H9 (cell line): ENCODE measurements around the gene CFAP299. TPM values are rescaled to one million over a fixed set of nuclear protein-coding genes. Genes with fewer than 3 reads are reported as not detected.

Experiments used
- DNase-seq: peaks from one replicate; pipeline ENCODE4 v3.0.0-alpha.2; 2017
- H2AFZ ChIP-seq: one replicate; pipeline ENCODE4 v1.6.1; 2013; ENCODE audit warnings: mild to moderate bottlenecking, low read length, control low read depth, moderate library complexity
- H2AK5ac ChIP-seq: 2 replicates; pipeline ENCODE4 v1.6.1; 2013; ENCODE audit warnings: low read length, control low read depth, mixed read lengths; ENCODE audit not compliant: insufficient read length
- H2BK120ac ChIP-seq: one replicate; pipeline ENCODE4 v1.6.1; 2013; ENCODE audit warnings: low read depth, mild to moderate bottlenecking, low read length, control low read depth, inconsistent platforms; ENCODE audit not compliant: poor library complexity, severe bottlenecking
- H2BK12ac ChIP-seq: 2 replicates; pipeline ENCODE4 v1.6.1; 2013; ENCODE audit warnings: low read length, control low read depth, mixed read lengths, low read depth; ENCODE audit not compliant: insufficient read length
- H2BK15ac ChIP-seq: 2 replicates; pipeline ENCODE4 v1.6.1; 2013; ENCODE audit warnings: low read depth, low read length, control low read depth
- H2BK20ac ChIP-seq: one replicate; pipeline ENCODE4 v1.6.1; 2013; ENCODE audit warnings: low read depth, mild to moderate bottlenecking, low read length, control low read depth, inconsistent platforms; ENCODE audit not compliant: poor library complexity, severe bottlenecking
- H2BK5ac ChIP-seq: 2 replicates; pipeline ENCODE4 v1.6.1; 2013; ENCODE audit warnings: low read length, control low read depth, mixed read lengths; ENCODE audit not compliant: insufficient read length
- H3K14ac ChIP-seq: 2 replicates; pipeline ENCODE4 v1.6.1; 2013; ENCODE audit warnings: low read length, control low read depth; ENCODE audit not compliant: insufficient read depth
- H3K18ac ChIP-seq: 2 replicates; pipeline ENCODE4 v1.6.1; 2013; ENCODE audit warnings: low read depth, mild to moderate bottlenecking, mixed read lengths, low read length, control low read depth; ENCODE audit not compliant: insufficient read length
- H3K23ac ChIP-seq: 2 replicates; pipeline ENCODE4 v1.6.1; 2013; ENCODE audit warnings: low read length, control low read depth, mixed read lengths, low read depth; ENCODE audit not compliant: insufficient read length
- H3K23me2 ChIP-seq: 2 replicates; pipeline ENCODE4 v1.6.1; 2013; ENCODE audit warnings: low read depth, mild to moderate bottlenecking, mixed read lengths, low read length, control low read depth; ENCODE audit not compliant: insufficient read length, poor library complexity, severe bottlenecking
- H3K27ac ChIP-seq: 2 replicates; pipeline ENCODE4 v1.5.1; 2013; ENCODE audit warnings: low read length, control low read depth, mixed read lengths, low read depth; ENCODE audit not compliant: insufficient read length
- H3K27me3 ChIP-seq: 2 replicates; pipeline ENCODE4 v1.6.1; 2013; ENCODE audit warnings: low read length, control low read depth, inconsistent platforms; ENCODE audit not compliant: insufficient read depth
- H3K4ac ChIP-seq: 2 replicates; pipeline ENCODE4 v1.6.1; 2013; ENCODE audit warnings: low read depth, mild to moderate bottlenecking, control low read depth, inconsistent platforms, low read length, moderate library complexity
- H3K4me1 ChIP-seq: 2 replicates; pipeline ENCODE4 v1.6.1; 2013; ENCODE audit warnings: low read length, control low read depth, inconsistent platforms; ENCODE audit not compliant: insufficient read depth
- H3K4me2 ChIP-seq: 2 replicates; pipeline ENCODE4 v1.6.1; 2013; ENCODE audit warnings: low read length, control low read depth, mixed read lengths; ENCODE audit not compliant: insufficient read length, insufficient read depth
- H3K56ac ChIP-seq: 2 replicates; pipeline ENCODE4 v1.6.1; 2013; ENCODE audit warnings: low read depth, mild to moderate bottlenecking, mixed read lengths, low read length, control low read depth; ENCODE audit not compliant: insufficient read length
- H3K79me1 ChIP-seq: 2 replicates; pipeline ENCODE4 v1.6.1; 2013; ENCODE audit warnings: low read depth, mild to moderate bottlenecking, moderate library complexity, low read length, control low read depth, inconsistent platforms; ENCODE audit not compliant: insufficient read depth, poor library complexity, severe bottlenecking
- H3K79me2 ChIP-seq: 2 replicates; pipeline ENCODE4 v1.6.1; 2013; ENCODE audit warnings: low read length, control low read depth, inconsistent platforms; ENCODE audit not compliant: insufficient read depth
- H3K9ac ChIP-seq: 2 replicates; pipeline ENCODE4 v1.6.1; 2013; ENCODE audit warnings: low read length, control low read depth, mixed read lengths; ENCODE audit not compliant: insufficient read length; ENCODE audit errors: extremely low read depth
- H3K9me3 ChIP-seq: one replicate; pipeline ENCODE4 v1.6.1; 2013; ENCODE audit warnings: low read depth, low read length, inconsistent platforms; ENCODE audit not compliant: control insufficient read depth
- H3T11ph ChIP-seq: one replicate; pipeline ENCODE4 v1.6.1; 2013; ENCODE audit warnings: mild to moderate bottlenecking, low read length, control low read depth, inconsistent platforms
- H4K20me1 ChIP-seq: one replicate; pipeline ENCODE4 v1.6.1; 2013; ENCODE audit not compliant: control insufficient read depth, insufficient read length, insufficient read depth
- H4K5ac ChIP-seq: 2 replicates; pipeline ENCODE4 v1.6.1; 2013; ENCODE audit warnings: low read depth, mild to moderate bottlenecking, mixed read lengths, low read length, control low read depth; ENCODE audit not compliant: insufficient read length
- H4K8ac ChIP-seq: replicated peaks from 2 replicates; pipeline ENCODE4 v1.6.1; 2013; ENCODE audit warnings: low read length, control low read depth, mixed read lengths, low read depth; ENCODE audit not compliant: insufficient read length
- H4K91ac ChIP-seq: 2 replicates; pipeline ENCODE4 v1.6.1; 2013; ENCODE audit warnings: low read depth, mild to moderate bottlenecking, moderate library complexity, mixed read lengths, low read length, control low read depth; ENCODE audit not compliant: insufficient read length
- H3K27ac Mint-ChIP-seq, 3 experiments: 2 replicates in 2 of 3; 3 replicates in 1 of 3; pipeline ENCODE4 v1.8.0; 2020 to 2021; ENCODE audit warnings: mixed read lengths in 3 of 3, mild to moderate bottlenecking in 1 of 3, moderate library complexity in 1 of 3
- H3K27me3 Mint-ChIP-seq: 2 replicates; pipeline ENCODE4 v1.8.0; 2021; ENCODE audit warnings: low read depth, mild to moderate bottlenecking, moderate library complexity, mixed read lengths
- H3K36me3 Mint-ChIP-seq, 3 experiments: 2 replicates in 2 of 3; 3 replicates in 1 of 3; pipeline ENCODE4 v1.8.0; 2020 to 2021; ENCODE audit warnings: low read depth in 3 of 3, mixed read lengths in 3 of 3; ENCODE audit not compliant: insufficient read depth in 1 of 3
- H3K4me1 Mint-ChIP-seq, 2 experiments: 2 replicates each; pipeline ENCODE4 v1.8.0; 2020; ENCODE audit warnings: mixed read lengths in 2 of 2
- H3K4me3 Mint-ChIP-seq, 2 experiments: 2 replicates in 1 of 2; 3 replicates in 1 of 2; pipeline ENCODE4 v1.8.0; 2020 to 2021; ENCODE audit warnings: mild to moderate bottlenecking in 2 of 2, mixed read lengths in 2 of 2, moderate library complexity in 1 of 2
- H3K9me3 Mint-ChIP-seq, 2 experiments: 2 replicates in 1 of 2; 3 replicates in 1 of 2; pipeline ENCODE4 v1.8.0; 2020; ENCODE audit warnings: mild to moderate bottlenecking in 2 of 2, mixed read lengths in 2 of 2, moderate library complexity in 1 of 2
- WGBS: extraction: QIAGEN DNeasy Blood & Tissue Kit; methylation state at CpG from one replicate; pipeline ENCODE4 v1.1.7; 2013; ENCODE audit warnings: missing lambda C conversion rate, low lambda C conversion rate, mixed read lengths; ENCODE audit not compliant: insufficient read length; ENCODE audit errors: extremely low coverage; 5-methylcytosine and 5-hydroxymethylcytosine counted together
- total RNA-seq: library from RNA; stranded (reverse); gene quantifications from 2 replicates; pipeline ENCODE4 v1.2.1, GENCODE V29; 2021
- TF ChIP-seq, protein P1 (sequence below): fragments of 200-600 bp; sonication (generic); conservative IDR thresholded peaks from 3 replicates; pipeline ENCODE4 v1.8.0; 2021; ENCODE audit warnings: antibody characterized with exemption, mild to moderate bottlenecking

The CFAP299 gene
- total RNA-seq, 1 experiment from 2014 or later: not detected

DNA sequence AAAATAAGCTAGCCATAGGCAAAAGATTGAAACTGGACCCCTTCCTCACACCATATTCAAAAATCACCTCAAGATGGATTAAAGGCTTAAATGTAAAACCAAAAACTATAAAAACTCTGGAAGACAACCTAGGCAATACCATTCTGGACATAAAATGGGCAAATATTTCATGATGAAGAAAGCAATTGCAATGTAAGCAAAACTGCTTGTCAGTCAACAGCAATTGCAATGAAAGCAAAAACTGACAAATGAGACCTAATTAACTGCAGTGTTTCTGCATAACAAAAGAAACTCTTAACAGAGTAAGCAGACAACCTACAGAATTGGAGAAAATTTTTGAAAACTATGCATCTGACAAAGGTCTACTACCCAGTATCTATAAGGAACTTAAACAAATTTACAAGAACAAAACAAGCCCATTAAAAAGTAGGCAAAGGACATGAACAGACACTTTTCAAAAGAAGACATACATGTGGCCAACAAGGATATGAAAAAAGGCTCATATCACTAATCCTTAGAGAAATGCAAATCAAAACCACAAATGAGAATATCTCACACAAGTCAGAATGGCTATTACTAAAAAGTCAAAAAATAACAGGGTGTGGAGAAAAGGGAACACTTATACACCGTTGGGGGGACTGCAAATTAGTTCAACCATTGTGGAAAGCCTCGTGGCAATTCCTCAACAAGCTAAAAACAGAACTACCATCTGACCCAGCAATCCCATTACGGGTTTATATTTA, 46.7 kb downstream of the CFAP299 start:
- no peak overlapping the region for H2BK20ac ChIP-seq
- no CpG with 5 or more reads among the region's 3 CpGs for WGBS
- no peaks in the 10 kb centered on the region for H3K79me2 ChIP-seq
- no peaks in the 10 kb centered on the region for H3K23me2 ChIP-seq
- no peaks in the 10 kb centered on the region for H3K27me3 ChIP-seq
- no peak overlapping the region for H3K56ac ChIP-seq
- TF ChIP-seq, protein P1, sequence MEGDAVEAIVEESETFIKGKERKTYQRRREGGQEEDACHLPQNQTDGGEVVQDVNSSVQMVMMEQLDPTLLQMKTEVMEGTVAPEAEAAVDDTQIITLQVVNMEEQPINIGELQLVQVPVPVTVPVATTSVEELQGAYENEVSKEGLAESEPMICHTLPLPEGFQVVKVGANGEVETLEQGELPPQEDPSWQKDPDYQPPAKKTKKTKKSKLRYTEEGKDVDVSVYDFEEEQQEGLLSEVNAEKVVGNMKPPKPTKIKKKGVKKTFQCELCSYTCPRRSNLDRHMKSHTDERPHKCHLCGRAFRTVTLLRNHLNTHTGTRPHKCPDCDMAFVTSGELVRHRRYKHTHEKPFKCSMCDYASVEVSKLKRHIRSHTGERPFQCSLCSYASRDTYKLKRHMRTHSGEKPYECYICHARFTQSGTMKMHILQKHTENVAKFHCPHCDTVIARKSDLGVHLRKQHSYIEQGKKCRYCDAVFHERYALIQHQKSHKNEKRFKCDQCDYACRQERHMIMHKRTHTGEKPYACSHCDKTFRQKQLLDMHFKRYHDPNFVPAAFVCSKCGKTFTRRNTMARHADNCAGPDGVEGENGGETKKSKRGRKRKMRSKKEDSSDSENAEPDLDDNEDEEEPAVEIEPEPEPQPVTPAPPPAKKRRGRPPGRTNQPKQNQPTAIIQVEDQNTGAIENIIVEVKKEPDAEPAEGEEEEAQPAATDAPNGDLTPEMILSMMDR: no peak
- no peak overlapping the region for H2BK5ac ChIP-seq
- H2BK15ac ChIP-seq: no peak overlapping the region
- no peaks in the 10 kb centered on the region for H3K4me1 ChIP-seq
- Mint-ChIP-seq H3K36me3 (peaks cover 0 to 10% (median 5%) of the 10 kb centered on the region in 3 experiments; a peak in 4 of 7 replicates), H3K9me3 (peaks cover 6 to 8% of the 10 kb centered on the region in 2 experiments; a peak in 4 of 5 replicates), H3K4me3 (no peak overlapping the region), H3K27ac (no peak overlapping the region), H3K27me3 (no peaks in the 10 kb centered on the region), H3K4me1 (no peaks in the 10 kb centered on the region)
- no peak overlapping the region for H3K4me2 ChIP-seq
- no peaks in the 10 kb centered on the region for H3K9me3 ChIP-seq
- no peak overlapping the region for H4K91ac ChIP-seq
- H3K9ac ChIP-seq: no peak overlapping the region
- no peak overlapping the region for H2BK120ac ChIP-seq
- no peak overlapping the region for H3K4ac ChIP-seq
- H3K79me1 ChIP-seq: no peaks in the 10 kb centered on the region
- no peak overlapping the region for H3T11ph ChIP-seq
- H4K20me1 ChIP-seq: no peaks in the 10 kb centered on the region
- H2BK12ac ChIP-seq: no peak overlapping the region
- H4K5ac ChIP-seq: no peak overlapping the region
- DNase-seq: no peak
- no peak overlapping the region for H3K27ac ChIP-seq
- no peak overlapping the region for H3K14ac ChIP-seq
- no peak overlapping the region for H2AK5ac ChIP-seq
- H4K8ac ChIP-seq: no peak overlapping the region
- H2AFZ ChIP-seq: no peak overlapping the region
- H3K18ac ChIP-seq: no peak overlapping the region
- no peak overlapping the region for H3K23ac ChIP-seq
